Stimulated activated naive CD4-positive, alpha-beta T cell treated with Interleukin-2 at 50 U/mL for 16 hours (primary cell): ENCODE measurements around the gene INSYN2B.

ENCODE experiments used
- DNase-seq: peaks from one replicate; lab custom pipeline; 2025; lab: John Stamatoyannopoulos, UW

The INSYN2B gene

GRCh38 chr5:169889572-169889971, 90.7 kb downstream of the INSYN2B start:
- DNase-seq, result no peak

- no peak for DNase-seq
Measured at GRCh38 chr5:169886677-169887076, 93.6 kb downstream of the INSYN2B start.

GRCh38 chr5:169886033-169886432, 94.3 kb downstream of the INSYN2B start:
- DNase-seq, result no peak

- DNase-seq, result no peak
Measured at GRCh38 chr5:169881702-169882303, 98.5 kb downstream of the INSYN2B start.

- no peak for DNase-seq
Measured at GRCh38 chr5:169880785-169881184, 99.5 kb downstream of the INSYN2B start.

- no peak for DNase-seq
Measured at GRCh38 chr5:169880012-169880663, 100.2 kb downstream of the INSYN2B start.

- no peak for DNase-seq
Measured at GRCh38 chr5:169876386-169876785, 103.9 kb downstream of the INSYN2B start.

GRCh38 chr5:169875731-169876130, 104.6 kb downstream of the INSYN2B start:
- no peak for DNase-seq

- no peak for DNase-seq
Measured at GRCh38 chr5:169875091-169875728, 105.1 kb downstream of the INSYN2B start.

GRCh38 chr5:169874621-169875020, 105.7 kb downstream of the INSYN2B start:
- DNase-seq, result no peak

- no peak for DNase-seq
Measured at GRCh38 chr5:169873642-169874041, 106.7 kb downstream of the INSYN2B start.

- no peak for DNase-seq
Measured at GRCh38 chr5:169871826-169872490, 108.3 kb downstream of the INSYN2B start.

GRCh38 chr5:169870211-169870610, 110.1 kb downstream of the INSYN2B start:
- no peak for DNase-seq

- no peak for DNase-seq
Measured at GRCh38 chr5:169869066-169869465, 111.2 kb downstream of the INSYN2B start.

- DNase-seq, result no peak
Measured at GRCh38 chr5:169867347-169867746, 112.9 kb downstream of the INSYN2B start.

- no peak for DNase-seq
Measured at GRCh38 chr5:169864483-169864882, 115.8 kb downstream of the INSYN2B start.

GRCh38 chr5:169862391-169862811, 117.9 kb downstream of the INSYN2B start:
- no peak for DNase-seq

- DNase-seq, result no peak
Measured at GRCh38 chr5:169861934-169862333, 118.4 kb downstream of the INSYN2B start.

- DNase-seq, result no peak
Measured at GRCh38 chr5:169861433-169861832, 118.9 kb downstream of the INSYN2B start.

- no peak for DNase-seq
Measured at GRCh38 chr5:169860585-169860984, 119.7 kb downstream of the INSYN2B start.

- DNase-seq, result no peak
Measured at GRCh38 chr5:169856571-169856970, 123.7 kb downstream of the INSYN2B start.

- DNase-seq, result no peak
Measured at GRCh38 chr5:169851321-169851850, 128.9 kb downstream of the INSYN2B start.

- DNase-seq, result no peak
Measured at GRCh38 chr5:169850409-169850808, 129.9 kb downstream of the INSYN2B start.
